Measurements from ENCODE around the gene FRZB. TPM values are rescaled to one million over a fixed set of nuclear protein-coding genes. Genes with fewer than 3 reads are reported as not detected.

FRZB gene
- total RNA-seq, 1 donor from 2014 or later: 3.9 TPM

DNA sequence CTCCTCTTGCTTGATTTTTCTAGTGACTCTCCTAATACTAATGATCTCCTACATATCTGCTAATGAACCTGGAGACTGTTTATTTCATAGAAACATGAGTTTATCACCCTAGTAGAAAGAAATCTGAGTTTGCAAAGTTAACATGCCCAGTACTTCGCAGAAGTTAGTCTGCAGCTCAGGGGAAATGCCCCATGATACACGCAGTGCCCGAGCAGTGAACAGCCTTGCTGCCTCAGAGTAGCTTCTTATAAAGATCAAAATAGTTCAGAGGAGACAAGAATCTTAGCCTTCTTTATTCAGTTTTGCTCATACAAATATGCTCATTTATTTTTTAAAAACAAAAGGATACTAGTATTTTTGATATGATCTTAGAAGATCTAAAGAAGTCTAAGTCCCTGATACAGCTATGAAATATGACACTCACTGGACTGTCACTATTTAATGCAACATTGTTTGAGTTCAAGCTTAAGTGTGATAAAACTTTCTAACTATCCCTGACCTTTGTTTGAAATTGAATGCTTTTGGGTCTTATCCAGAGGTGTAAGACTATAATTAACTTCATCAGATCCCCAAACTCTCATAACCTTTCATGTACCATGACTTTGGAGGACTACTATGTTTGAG is 20.5 kb downstream of the FRZB start:
- DNase-seq (ENCODE audit: low spot score): peak; percentile 40

DNA sequence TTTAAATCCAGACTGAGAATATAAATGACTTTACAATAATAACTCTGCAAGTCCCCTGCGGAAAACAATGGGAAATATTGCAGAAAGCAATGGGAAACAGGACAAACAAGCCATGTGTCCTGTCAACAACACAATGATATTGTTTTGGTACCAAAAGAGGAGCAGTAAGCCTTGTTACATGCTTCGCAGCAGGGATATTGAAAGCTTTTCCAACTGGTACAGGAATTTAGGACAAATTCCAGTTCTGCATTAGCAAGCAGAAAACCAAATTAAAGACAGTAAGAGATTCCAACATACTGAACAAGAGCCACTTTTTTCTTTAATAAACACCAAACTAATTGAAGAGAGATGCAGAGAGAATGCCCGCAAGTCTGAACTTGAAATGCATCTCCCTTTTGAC is 30.0 kb downstream of the FRZB start:
- peak; percentile 14 for DNase-seq (ENCODE audit: low spot score)

DNA sequence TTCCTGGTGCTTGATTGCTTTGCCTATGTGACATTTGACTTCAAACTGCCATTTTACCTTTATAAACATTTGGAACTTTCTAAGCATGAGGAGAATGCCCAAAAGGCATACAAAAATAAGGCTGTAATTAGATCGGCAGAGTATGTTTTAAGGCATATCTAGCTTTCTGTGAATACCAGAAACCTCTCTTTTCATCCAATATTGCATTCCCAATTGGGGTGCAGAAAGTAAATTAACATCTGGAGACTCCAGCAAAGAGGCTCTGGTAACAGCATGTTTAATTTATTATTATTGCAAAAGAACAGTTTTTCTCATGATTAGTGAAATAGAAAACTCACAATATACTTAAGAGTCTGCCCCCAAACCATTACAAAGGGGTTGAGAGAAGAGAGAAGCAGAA is 32.1 kb downstream of the FRZB start:
- DNase-seq (ENCODE audit: low spot score): no peak

DNA sequence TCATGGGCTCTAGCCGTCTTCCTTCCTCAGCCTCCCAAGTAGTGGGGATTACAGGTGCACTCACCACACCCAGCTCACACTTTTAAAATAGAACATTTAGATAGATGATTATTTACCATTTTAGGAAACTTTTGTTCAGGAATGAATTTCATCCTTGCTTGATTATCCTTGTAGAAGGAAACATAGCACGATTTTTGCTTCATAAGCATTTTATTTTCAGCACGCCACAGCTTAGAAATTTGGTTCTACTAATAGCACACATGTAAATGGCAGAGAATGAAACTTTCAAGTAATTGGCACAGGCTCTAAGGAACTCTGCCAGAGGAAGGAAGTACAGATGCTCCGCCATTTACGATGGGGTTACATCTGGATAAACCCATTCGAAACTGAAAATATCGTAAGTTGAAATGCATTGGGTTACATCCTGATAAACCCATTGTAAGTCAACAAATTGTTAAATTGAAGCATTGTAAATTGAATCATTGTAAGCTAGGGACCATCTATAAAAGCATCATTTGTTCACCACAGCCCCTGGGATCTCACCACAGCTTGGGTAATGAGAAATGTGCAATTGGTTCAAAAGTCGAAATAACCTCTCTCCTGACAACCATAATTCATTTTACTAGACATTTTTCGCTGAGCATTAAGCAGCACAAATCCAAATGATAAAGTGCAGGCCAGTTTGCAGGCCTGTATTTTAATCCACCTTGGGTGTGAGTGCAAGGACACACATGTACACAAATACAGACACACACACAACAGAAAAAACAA is 33.2 kb downstream of the FRZB start:
- no peak for DNase-seq (ENCODE audit: low spot score)

DNA sequence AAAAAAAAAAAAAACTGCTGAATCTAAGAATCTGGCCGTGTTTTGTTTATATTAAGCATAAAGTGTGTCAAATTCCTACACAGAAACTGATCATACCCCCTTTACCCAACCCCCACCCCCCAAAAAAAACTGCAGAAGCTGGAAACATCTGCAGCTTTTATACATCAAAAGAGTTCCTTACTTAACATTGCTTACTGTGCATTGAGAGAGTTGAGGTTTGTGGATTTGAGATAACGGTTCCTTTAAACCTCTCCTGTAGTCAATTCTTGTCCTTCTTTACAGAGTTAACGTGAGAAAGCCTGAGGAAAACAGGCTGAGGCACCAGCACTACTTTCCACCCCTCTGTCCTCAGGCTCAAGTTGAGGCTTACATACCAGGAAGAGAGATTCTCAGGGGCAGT is 34.5 kb downstream of the FRZB start:
- DNase-seq (ENCODE audit: low spot score): no peak

DNA sequence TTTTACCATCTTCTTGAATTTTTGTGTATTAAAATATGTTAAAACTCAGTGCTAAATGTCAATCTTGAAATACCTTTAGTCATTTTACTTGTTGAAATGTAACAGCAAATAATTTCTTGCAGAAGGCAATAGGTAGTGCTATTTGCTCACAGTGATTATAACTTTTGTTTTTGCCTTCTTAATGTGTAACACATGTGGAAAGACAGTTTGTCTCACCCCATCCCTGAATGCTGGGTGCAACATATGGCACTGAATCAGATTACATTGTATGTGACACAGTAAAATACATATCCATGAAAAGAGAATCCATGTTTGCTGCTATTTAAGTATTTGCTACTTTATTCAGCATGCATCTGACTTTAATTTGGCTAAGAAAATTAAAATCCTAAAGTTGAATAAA is 35.3 kb downstream of the FRZB start:
- DNase-seq (ENCODE audit: low spot score): no peak

DNA sequence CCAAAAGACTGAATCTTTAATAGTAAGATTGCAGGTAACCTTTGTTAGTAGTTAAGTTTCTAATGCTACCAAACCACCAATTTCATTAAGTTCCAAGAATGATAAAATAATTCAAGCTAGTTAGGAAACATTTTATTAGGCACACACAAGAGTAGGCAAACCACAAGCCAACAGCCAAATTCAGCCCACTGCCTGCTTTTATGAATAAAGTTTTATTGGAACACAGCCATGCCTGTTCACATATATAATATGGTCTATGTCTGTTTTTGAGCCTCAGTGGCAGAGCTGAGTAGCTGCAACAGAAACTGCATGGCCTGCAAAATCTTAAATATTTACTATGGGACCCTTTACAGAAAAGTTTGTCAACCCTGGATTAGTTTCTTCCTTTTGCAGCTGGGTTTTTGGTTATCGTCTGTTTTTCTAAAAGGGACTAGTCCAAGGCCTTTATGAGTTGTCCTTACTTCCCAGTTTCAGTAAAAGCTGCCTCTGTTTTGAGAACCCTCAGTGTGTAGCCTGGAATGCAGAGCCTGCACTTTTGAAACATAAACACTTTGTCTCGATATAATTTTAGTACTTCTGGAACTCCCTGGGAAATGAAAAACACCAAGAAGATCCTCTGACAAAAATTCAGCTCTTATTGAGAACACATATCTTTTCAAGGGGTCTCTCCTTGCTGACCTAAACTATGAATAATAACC is 39.1 kb downstream of the FRZB start:
- peak; percentile 26 for DNase-seq (ENCODE audit: low spot score)

DNA sequence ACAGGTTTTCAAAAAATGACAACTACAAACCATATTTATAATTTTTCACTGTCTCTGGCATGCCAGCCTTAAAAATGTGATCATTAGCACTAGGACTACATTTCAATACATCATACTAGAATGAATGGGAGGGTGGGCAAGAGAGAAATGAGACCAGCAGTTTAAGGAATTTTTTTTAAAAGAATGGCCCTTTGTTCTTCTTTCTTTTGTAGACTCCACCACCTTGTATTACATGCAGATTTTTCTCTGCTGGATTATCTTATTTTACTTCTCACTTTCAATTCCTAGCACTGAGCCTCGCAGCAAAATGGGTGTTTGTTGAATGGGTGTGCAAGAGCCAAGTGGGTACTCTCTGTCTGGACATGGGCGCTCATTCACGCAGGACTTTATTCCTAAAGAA is 39.9 kb downstream of the FRZB start:
- DNase-seq (ENCODE audit: low spot score): no peak

DNA sequence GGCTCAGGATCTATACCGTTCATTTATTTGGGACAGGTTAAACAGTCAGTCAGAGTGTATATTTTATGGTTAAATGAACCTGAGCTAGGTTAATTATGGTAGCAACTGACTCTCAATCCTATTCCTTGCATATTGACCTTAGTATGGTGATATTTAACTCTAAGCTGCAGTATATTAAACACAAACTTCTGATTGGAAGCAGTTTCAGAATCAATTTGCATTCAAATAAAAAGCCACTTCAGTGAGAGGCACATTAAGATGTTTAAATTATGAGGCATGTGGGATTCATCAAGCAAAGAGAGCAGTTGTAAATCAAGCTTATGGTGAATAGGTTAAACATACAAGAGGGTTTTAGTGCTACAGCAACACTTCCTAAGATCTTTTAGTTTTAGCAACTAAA is 40.4 kb downstream of the FRZB start:
- no peak for DNase-seq (ENCODE audit: low spot score)

DNA sequence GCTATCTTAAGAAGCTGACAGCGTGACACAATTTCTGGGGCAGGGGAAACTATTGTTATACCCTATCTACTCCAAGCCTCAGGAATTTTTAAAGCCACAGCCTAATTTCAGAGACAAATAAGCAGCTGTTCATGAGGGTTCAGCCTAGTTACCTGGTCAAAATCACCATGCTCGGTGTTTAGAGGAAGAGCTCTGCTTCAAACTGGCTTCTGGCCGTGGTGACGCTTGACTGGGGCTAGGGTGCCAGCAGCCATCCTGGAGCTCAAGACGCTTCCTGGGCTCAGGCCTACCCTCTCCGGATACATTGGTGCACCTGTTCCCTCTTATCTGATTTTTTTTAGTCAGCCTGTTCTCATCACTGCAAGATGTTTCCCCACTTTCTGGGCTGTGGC is 41.7 kb downstream of the FRZB start:
- no peak for DNase-seq (ENCODE audit: low spot score)

DNA sequence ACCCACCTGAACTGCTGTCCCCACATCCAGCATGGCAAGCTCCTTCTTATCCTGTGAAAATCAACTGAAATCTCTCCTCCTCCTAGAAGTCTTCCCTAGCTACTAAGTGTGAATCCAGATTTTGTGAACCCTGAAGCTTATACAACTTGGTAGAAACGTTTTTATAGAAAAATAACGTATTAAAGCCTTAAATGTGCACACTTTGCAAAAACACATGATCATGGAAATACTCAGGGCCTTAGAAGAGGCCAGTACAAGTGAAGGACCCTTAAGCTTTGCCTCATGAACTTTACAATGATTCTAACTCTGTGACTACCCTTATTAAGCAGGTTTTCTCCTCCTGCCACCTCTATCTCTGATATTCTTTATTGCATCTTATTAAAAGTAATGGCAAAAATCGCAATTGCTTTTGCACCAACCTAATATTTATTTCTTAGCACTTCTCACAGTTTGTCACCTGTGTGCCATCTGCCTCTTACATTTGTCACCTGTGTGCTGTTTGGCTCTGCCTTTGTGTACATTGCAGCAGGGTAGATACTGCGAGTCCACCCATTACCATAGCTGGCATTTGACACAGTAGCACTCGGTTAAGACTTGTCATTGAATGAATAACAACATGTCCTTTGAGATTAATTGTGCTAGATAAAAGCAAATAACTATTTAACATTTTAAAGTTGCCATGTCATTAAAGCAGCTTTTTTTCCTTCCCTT is 42.2 kb downstream of the FRZB start:
- no peak for DNase-seq (ENCODE audit: low spot score)

DNA sequence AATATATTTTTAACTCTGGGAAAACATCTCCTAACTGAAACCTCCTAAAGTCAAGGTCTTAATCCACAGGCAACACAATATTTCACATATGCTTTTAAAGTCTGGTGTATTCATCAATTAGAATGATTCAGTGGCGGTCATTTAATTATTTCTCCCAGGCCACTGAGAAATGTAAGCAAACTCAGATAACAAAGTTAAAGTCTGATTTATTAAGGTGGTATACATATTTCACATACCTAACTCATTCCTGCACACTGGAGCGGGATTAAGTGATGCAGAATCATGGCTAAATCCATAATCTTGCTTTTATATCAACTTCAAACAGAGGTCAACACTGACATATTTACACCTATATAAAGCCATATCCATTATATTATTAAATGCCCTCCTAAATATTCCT is 43.7 kb downstream of the FRZB start:
- peak; percentile 16 for DNase-seq (ENCODE audit: low spot score)

DNA sequence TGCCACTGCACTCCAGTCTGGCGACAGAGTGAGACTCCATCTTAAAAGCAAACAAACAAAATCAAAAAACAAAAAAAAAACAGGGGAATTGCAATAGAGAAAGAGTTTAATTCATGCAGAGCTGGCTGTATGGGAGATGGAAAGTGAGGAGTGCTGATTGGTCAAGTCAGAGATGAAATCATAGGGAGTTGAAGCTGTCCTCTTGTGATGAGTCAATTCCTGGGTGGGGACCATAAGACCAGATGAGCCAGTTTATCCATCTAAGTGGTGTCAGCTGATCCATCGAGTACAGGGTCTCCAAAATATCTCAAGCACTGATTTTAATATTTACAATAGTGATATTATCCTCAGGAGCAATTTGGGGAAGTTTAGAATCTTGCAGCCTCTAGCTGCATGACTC is 45.3 kb downstream of the FRZB start:
- peak; percentile 52 for DNase-seq (ENCODE audit: low spot score)

DNA sequence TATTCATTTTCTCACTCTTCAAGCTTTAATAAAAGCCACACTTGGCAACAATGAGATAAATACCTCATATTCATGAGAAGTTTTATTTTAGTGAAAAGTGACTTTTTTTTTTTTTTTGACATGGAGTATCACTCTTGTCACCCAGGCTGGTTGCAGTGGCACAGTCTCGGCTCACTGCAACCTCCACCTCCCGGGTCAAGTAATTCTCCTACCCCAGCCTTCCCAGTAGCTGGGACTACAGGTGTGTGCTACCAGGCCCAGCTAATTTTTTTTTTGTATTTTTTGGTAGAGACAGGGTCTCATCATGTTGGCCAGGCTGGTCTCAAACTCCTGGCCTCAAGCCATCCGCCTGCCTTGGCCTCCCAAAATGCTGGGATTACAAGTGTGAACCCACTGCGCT is 47.0 kb downstream of the FRZB start:
- DNase-seq (ENCODE audit: low spot score): no peak

DNA sequence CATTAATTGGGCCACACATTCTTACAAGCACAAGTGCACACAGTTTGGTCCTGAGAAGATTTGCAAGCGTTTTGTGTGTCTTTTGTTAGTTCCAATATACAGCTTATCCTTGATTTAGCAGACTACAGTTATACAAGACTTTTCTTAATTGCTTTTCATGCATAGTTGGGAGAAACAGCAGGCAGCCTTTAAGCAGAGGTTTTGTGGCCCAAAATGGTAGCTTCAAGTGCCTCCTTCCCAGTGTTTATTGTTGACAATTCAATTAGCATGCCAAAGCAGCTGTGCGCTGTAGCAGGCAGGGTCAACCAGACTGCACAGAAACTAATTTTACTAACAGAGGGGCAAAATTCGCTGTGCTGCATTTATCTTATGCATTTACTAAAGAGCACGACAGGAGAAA is 47.5 kb downstream of the FRZB start:
- no peak for DNase-seq (ENCODE audit: low spot score)

DNA sequence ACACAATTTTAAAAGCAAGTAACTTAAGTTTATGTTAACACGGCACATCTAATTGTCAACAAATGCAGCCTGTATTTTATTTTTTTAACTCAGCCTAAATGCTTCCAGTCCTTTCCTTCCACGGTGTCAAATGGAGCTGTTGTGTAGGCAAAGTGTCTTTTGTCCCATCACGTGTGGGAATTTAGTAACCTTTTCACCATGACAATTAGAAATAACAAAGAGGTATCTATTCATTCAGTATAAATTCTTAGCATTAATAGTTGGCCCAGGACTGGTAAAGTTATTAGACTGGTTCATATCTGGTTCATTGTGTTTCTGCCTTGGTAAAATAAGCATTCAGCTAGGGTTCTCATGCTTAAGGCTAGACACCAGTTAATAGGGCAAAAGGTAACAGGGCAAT is 47.9 kb downstream of the FRZB start:
- DNase-seq (ENCODE audit: low spot score): no peak

DNA sequence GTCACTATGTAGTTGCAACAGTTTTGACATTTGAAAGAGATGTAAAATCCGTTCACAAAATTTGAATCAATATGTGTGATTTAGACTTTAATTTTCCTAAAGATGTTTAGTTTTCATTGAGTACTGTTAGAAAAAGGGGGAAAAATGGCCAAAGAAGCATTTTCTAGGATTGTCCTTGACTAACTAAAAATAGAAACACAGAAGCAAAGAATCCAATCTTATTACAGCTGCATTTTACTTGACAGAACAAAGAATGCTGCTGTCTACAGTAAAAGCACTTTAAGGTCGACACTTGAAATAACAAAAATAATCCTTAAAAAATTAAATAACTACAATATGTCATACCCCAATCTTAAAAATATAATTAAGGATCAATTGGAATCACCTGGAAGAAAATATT is 48.9 kb downstream of the FRZB start:
- DNase-seq (ENCODE audit: low spot score): peak; percentile 27

DNA sequence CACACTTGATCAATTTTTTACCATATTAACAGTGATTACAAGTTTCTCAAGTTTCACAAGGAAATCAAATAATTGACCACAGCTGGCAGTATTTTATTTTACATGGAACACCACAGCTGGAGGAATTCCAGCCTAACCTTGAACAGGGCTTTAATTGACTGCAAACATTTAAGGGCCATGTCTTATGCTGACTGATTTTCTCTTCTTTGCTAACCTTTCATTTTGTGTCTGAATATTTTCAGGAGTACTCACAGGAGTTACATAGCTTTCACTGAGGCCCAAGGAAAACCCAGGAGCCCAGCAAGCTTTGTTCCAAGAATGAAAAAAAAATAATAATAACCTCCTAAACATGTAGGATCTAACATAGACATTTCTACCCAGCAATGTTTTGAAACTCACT is 49.6 kb downstream of the FRZB start:
- DNase-seq (ENCODE audit: low spot score): peak; percentile 45

DNA sequence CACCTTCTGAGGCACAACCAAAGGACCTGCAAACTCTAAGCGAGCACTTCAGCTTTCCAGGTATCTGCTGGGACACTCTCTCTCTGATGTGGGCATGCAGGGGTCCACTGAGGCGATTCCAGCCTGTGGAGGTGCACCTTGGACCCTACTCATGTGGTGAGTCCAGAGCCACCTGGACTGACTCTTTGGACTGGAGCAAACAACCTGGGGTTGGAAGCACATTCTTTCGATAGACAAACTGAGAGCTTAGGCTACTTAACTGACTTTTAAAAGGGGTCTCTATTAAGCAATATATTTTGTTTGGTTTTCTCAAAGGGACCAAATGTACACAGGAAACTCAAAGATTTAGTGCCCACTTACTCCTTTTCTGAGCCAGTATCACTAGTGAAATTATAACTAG is 51.6 kb downstream of the FRZB start:
- DNase-seq (ENCODE audit: low spot score): no peak

DNA sequence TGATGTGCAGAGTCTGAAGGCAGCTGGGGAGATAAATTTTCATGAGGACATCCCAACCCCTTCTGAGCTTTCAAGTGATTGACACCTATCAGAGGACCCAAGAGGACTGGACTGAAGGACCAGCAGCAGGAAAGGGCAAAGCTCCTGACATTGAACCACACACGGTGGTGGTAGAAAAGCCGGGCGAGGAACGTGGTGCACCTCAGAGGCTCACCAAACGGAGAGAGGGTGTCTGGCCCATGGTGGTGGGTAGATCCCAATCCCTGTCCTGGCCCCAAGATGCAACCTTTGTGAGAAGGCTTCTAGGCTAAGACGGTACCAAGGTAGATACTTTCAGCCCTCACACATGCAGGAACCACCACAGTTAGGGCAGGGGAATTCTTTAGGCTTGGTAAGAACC is 52.1 kb downstream of the FRZB start:
- DNase-seq (ENCODE audit: low spot score): no peak

DNA sequence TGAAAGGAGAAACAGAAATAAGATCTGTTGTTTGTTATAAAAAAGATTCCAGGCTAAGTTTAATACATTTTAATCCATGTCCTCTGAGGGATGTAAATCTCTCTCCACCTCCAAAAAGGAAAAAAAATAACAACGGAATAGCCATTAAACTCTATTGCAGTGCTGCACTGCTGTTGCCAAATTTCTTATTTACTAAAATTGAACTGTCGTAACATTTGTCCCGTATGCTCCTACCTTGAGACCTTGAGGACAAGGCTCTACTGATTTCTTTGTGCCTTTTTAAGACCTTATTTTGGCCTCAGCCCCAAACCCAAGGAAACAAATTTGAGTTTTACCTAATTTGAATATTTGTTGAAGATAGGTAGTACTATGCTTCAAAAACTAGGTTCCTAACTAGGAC is 56.4 kb downstream of the FRZB start:
- DNase-seq (ENCODE audit: low spot score): no peak

DNA sequence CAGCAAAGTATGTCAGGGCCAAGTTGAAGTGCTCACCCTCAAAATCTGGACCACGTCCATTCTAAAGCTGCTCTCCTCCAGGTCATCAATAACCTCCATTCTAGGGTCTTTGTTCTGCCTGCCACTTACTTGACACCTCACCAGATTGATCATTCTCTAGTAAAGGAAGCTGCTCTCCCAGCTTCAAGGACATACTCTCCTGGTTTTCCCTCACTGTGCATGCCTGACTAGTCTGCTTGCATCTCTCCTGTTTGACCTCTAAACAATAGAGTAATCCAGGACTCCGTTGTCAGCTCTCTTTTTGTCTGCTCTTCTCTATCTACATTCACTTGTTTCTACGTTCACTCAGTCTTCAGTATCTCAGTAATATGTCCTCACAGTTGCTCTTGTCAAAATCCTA is 59.1 kb downstream of the FRZB start:
- DNase-seq (ENCODE audit: low spot score): no peak

All from umbilical cord (tissue), 2 donors.